Lung microvascular endothelial cell (primary cell): ENCODE measurements around the gene TAS2R8. TPM values are rescaled to one million over a fixed set of nuclear protein-coding genes. Genes with fewer than 3 reads are reported as not detected.

Experiments
- total RNA-seq: library from RNA; depleted of rRNA; stranded (reverse); fragments of >200 nt; gene quantifications from 2 replicates; pipeline ENCODE4 v1.2.1, GENCODE V29; 2014

TAS2R8 gene
- total RNA-seq, 1 donor from 2014 or later = not detected

Other genes with a start within 250 kb of the TAS2R8 start
- gene MAGOHB, start 193.7 kb downstream of the TAS2R8 start, total RNA-seq = 6.1 and 13.5 TPM in 2 replicates
- gene STYK1, start 133.2 kb downstream of the TAS2R8 start, total RNA-seq = 4.2 and 8.1 TPM in 2 replicates
- 127 and 170 TPM in 2 replicates for gene YBX3, start 84.0 kb downstream of the TAS2R8 start, total RNA-seq
- gene TAS2R7, start 4.7 kb downstream of the TAS2R8 start, total RNA-seq = not detected in 2 replicates
- under 0.01 TPM in 1 of 2 replicates, not detected in the other for gene TAS2R9, start 2.9 kb upstream of the TAS2R8 start, total RNA-seq
- gene TAS2R10, start 19.1 kb upstream of the TAS2R8 start, total RNA-seq = under 0.01 and 0.22 TPM in 2 replicates
- 0.22 and 0.40 TPM in 2 replicates for gene PRR4, start 42.2 kb upstream of the TAS2R8 start, total RNA-seq
- 5.2 and 8.3 TPM in 2 replicates for gene PRH1, start 77.0 kb upstream of the TAS2R8 start, total RNA-seq
- gene TAS2R13, start 102.3 kb upstream of the TAS2R8 start, total RNA-seq = 0.20 and 0.44 TPM in 2 replicates
- gene PRH2, start 122.0 kb upstream of the TAS2R8 start, total RNA-seq = not detected in 2 replicates
- 0.87 and 1.4 TPM in 2 replicates for gene TAS2R14, start 132.0 kb upstream of the TAS2R8 start, total RNA-seq
- 1.1 and 1.2 TPM in 2 replicates for gene TAS2R50, start 179.6 kb upstream of the TAS2R8 start, total RNA-seq
- gene TAS2R20, start 191.0 kb upstream of the TAS2R8 start, total RNA-seq = 1.1 and 1.8 TPM in 2 replicates
- 1.3 and 2.6 TPM in 2 replicates for gene TAS2R19, start 215.3 kb upstream of the TAS2R8 start, total RNA-seq
- gene TAS2R31, start 224.1 kb upstream of the TAS2R8 start, total RNA-seq = 1.1 and 1.8 TPM in 2 replicates